ENCODE data around the gene MPP3. TPM values are rescaled to one million over a fixed set of nuclear protein-coding genes. Genes with fewer than 3 reads are reported as not detected.

MPP3 gene
- total RNA-seq, 1 experiment from 2014 or later: 11.3 TPM

DNA sequence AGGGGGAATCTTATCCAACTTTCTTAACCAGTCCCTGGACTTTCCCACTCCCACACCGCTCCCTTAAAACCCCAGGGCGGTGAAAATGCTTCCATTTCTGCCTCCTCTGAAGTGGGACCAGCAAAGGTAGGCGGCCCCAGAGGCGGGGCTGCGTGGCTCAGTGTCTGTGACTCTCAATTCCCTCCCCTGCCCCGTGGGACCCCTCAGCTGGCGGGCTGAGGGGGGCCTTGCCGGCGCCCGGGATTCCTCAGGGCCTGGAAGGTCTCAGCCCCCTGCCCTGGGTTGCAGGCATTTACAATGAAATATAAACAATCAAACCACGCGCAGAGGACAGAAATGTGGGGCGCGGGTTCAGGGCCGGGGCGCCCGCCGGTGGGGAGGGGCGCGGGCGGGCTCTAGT, 78.0 kb downstream of the MPP3 start:
- Histone ChIP-seq H3K36me3 (no peaks in the 10 kb centered on the region), H3K4me1 (no peaks in the 10 kb centered on the region), H3K27me3 (peaks cover 24% of the 10 kb centered on the region), H3K4me3 (no peak overlapping the region), H3K27ac (no peak overlapping the region), H3K9me3 (replicated peaks) (no peaks in the 10 kb centered on the region)
- DNase-seq: no peak

DNA sequence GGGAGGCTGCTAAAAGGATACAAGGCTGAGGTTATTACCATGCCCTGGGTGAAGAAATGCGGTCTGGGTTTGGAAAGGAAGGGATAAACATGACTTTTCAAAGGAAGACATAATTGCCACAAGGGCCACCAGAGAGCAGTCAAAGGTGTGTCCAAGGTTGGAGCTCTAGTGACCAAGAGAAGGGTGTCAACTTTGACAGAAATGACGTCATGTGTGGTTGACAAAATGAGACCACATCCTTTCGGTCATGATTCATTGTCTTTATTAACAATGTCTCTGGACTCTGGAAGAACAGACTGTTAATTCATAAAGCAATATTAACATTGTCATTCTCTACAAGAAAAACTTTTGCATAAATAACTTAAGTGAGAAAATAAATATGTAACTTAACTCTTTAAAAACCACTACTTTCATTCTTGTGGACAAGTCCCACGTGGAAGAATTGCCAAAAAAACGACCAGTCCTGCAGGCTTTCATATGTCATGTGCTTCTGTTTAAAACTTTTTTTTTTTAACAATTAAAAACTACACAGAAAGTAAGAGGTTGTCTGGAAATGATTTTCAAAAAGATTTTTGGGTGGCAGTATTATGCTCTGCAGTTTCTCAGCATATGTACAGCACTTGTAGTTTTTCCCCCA, 79.3 kb downstream of the MPP3 start:
- Histone ChIP-seq H3K9me3 (replicated peaks) (no peaks in the 10 kb centered on the region), H3K27ac (no peak overlapping the region), H3K4me1 (no peaks in the 10 kb centered on the region), H3K27me3 (peaks cover 16% of the 10 kb centered on the region; the same call in 1 of the 2 replicates), H3K36me3 (no peaks in the 10 kb centered on the region), H3K4me3 (no peak overlapping the region)
- no peak for DNase-seq

Other genes starting within 250 kb of the MPP3 start
- 44.6 and 44.7 TPM in 2 replicates for gene MEOX1, start 171.2 kb downstream of the MPP3 start, total RNA-seq (2014; rRNA removed; shearing (Covaris generic))
- not detected in 2 replicates for gene SOST, start 74.4 kb downstream of the MPP3 start, total RNA-seq (2014; rRNA removed; shearing (Covaris generic))
- 33.9 and 35.5 TPM in 2 replicates for gene DUSP3, start 54.2 kb downstream of the MPP3 start, total RNA-seq (2014; rRNA removed; shearing (Covaris generic))
- not detected in 2 replicates for gene CFAP97D1, start 52.7 kb downstream of the MPP3 start, total RNA-seq (2014; rRNA removed; shearing (Covaris generic))
- not detected in 2 replicates for gene CD300LG, start 14.0 kb upstream of the MPP3 start, total RNA-seq (2014; rRNA removed; shearing (Covaris generic))
- gene MPP2, start 74.4 kb upstream of the MPP3 start, total RNA-seq (2014; rRNA removed; shearing (Covaris generic)): 16.3 and 17.4 TPM in 2 replicates
- not detected in 2 replicates for gene PPY, start 109.3 kb upstream of the MPP3 start, total RNA-seq (2014; rRNA removed; shearing (Covaris generic))
- not detected in 2 replicates for gene PYY, start 120.8 kb upstream of the MPP3 start, total RNA-seq (2014; rRNA removed; shearing (Covaris generic))
- 1.9 and 2.4 TPM in 2 replicates for gene NAGS, start 171.5 kb upstream of the MPP3 start, total RNA-seq (2014; rRNA removed; shearing (Covaris generic))
- gene TMEM101, start 181.8 kb upstream of the MPP3 start, total RNA-seq (2014; rRNA removed; shearing (Covaris generic)): 35.3 and 39.8 TPM in 2 replicates
- 90.8 and 95.6 TPM in 2 replicates for gene LSM12, start 233.5 kb upstream of the MPP3 start, total RNA-seq (2014; rRNA removed; shearing (Covaris generic))
- 34.6 and 37.3 TPM in 2 replicates for gene G6PC3, start 237.6 kb upstream of the MPP3 start, total RNA-seq (2014; rRNA removed; shearing (Covaris generic))

Data from SJCRH30 (cell line).